Suppressor macrophage treated with lipopolysaccharide for 1 hour (primary cell): ENCODE results near the gene TTC39B.
"Not testable (repeated sequence)": the region's sequence is repeated elsewhere in the genome, so short reads cannot be mapped to it uniquely, and the experiment has no call there.

Source experiments
- DNase-seq, 3 donors: peaks; one replicate each; pipeline ENCODE4 v3.0.0-alpha.2; 2020 to 2022

TTC39B gene

DNA sequence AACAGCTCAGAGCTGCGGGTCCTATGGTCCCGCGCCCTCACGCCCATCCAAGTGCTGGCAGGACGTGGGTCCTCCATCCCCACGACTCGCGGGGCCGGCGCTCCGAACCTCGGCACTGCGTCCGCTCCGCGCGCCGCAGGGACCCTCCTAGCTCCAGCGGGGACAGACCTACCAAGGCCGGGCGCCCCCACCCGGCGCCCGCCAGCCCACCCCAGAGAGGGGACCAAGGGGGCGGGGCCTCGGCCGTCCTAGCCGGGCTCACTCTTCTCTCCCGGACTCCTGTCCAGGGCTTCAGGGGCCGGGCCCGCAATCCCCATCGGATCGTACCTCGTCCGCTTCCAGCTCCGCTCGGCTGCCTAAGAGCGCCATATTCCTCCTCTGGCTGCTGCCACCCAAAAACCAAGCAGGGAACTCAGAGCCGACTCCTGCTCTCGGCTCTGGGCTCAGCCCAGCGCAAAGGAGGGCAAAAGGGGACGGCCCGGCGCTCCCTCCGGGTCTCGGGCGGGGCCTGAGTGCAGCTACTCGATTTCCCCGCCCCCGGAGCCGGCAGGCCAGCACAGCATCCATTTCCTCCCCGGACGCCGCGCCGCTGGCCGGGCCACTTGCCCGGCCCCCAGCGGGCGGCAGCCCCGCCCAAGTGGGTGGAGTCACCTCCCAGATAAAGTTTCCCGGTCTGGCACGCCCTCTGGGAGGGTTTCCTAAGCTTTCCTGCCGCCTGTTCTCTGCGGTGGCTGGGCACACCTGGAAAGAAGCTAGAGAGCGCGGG is at the start of gene TTC39B:
Gene TTC39B (minus strand): TSS at position 460 of the 766 bp plus-strand sequence. CDS start 91 bp downstream, at position 369.
- peak; percentile 97 to 99 (median 98) for DNase-seq

DNA sequence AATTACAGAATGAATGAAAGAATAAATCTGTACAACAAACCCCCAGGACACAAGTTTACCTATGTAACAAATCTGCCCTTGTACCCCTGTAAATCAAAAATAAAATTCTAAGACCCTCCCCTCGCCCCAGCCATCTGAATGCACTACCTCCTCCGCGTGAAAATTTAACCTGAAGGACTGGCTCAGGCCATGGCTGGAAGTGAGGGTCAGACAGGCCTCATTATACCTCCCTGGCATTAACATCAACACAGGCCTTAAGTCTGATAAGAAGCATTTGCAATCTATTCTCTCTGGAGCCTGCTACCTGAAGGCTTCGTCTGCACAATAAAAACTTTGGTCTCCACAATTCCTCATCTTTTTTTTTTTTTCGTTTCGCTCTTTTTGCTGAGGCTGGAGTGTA is 48.7 kb upstream of the TTC39B start:
- DNase-seq: no peak

DNA sequence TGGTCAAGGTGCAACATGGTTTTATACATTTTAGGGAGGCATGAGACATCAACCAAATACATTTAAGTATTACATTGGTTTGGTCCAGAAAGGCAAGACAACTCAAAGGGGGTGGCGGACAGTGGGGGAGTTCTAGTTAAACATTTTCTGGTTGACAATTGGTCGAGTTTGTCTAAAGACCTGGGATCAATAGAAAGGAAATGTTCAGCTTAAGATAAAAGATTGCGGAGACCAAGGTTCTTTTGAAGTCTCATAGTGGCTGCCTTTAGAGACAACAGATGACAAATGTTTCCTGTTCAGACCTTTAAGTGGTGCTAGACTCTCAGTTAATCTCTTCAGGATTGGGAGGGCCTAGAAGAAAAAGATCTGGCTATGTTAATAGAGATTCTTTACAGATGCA is 47.7 kb upstream of the TTC39B start:
- DNase-seq: no peak

DNA sequence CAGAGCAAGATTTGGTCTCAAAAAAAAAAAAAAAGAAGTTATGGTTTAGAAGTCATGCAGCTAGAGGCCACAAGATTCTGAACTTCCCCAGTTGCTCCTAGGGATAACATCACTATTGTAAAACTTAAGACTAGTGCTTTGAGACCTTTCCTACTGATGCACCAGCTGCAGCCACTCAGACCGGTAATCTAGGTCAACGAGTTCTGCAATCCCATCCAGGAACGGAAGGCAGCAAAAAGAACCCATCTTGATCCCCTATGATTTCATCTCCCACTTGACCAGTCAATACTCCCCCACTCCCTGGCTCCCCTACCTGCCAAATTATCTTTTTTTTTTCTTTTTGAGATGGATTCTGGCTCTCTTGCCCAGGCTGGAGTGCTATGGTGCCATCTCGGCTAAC is 46.9 kb upstream of the TTC39B start:
- DNase-seq: peak in 1 of 3 donors; percentile 8

DNA sequence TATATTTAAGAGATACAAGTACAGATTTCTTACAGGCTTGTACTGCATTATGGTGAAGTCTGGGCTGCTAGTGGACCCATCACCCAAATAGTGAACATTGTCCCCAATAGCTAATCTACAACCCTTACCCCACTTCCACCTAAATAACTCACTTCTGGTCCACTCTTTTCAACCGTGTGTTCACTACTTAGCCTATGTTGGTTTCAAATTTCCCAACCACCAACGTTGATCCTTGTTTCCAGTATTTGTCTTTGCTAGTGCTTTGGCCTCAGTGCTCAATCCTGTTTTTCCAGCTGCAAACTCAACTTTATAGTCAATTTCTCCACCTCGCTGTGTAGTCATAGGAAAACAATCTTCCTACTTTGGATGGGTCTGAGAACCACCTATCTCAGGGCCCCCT is 45.3 kb upstream of the TTC39B start:
- no peak for DNase-seq

GRCh38 chr9:15349892-15350761 is 43.1 kb upstream of the TTC39B start:
- peak in 1 of 3 donors; percentile 22 for DNase-seq

- DNase-seq: no peak
Observed at GRCh38 chr9:15346837-15347236, 39.8 kb upstream of the TTC39B start.

DNA sequence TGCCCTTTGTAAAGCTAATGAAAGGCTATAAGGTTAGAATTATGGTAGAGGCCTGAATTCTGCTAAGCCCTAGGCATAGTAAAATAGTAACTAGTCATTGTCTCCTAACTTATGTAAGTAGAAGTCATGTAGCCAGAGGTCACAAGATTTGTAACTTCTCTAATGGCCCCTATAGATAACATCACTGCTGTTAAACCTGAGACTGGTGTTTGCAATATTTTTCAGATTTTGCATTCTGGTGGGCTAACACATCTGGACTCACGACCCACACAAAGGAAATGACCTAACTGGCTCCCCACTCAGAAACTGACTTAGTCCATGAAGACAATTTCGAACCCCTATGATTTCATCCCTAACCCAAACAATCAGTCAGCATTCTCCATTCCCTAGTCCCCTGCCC is 37.2 kb upstream of the TTC39B start:
- DNase-seq: peak in 2 of 3 donors; percentile 22 to 27

- DNase-seq: peak; percentile 53 to 78 (median 70)
Observed at GRCh38 chr9:15333376-15333881, 26.4 kb upstream of the TTC39B start.

DNA sequence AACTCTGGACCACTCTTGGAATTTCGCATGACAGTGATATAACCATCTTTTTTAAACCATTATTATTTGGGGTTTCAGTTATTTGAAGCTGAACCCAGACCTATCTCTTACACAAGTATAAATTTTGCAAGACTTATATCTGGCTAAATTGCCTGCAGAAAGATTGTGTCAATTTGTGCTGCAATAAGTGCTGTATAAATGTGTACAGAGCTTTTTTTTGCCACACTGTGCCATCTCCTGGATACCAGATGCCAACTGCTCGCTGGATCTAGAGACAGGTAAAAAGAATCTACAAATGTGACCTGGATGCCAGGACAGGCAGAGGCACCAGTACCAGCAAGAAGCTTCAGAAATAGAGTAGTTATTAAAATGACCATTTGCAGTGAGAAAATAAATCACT is 25.9 kb upstream of the TTC39B start:
- no peak for DNase-seq

GRCh38 chr9:15329539-15330109 is 22.6 kb upstream of the TTC39B start:
- peak; percentile 24 to 70 (median 56) for DNase-seq

DNA sequence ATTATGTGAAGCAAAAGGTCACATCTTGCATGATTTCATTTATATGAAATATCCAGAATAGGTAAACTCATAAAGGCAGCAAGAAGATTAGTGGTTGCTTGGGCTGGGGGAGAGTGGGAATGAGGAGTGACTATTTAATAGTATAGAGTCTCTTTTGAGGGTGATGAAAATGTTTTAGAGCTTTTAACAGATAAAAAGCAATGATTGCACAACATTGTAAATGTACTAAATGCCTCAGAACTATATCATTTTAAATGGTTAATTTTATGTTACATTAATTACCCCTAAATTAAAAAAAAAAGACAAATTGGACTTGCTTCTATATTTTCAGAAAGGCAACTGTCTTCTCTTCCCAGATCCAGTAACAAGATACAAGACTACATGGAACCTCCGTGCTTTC is 21.9 kb upstream of the TTC39B start:
- no peak for DNase-seq

DNA sequence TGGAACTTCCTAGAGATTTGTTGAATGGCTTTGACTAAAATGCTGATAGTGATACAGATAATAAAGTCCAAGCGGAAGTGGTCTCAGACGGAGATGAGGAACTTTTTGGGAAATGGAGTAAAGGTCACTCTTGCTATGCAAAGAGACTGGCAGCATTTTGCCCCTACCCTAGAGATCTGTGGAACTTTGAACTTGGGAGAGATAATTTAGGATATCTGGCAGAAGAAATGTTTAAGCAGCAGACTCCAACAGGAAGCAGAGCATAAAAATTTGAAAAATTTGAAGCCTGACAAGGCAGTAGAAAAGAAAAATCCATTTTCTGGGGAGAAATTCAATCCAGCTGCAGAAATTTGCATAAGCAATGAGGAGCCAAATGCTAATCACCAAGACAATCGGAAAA is 15.7 kb upstream of the TTC39B start:
- not testable (repeated sequence) for DNase-seq

- DNase-seq: peak in 1 of 3 donors; percentile 4
Observed at GRCh38 chr9:15319661-15320060, 12.6 kb upstream of the TTC39B start.

DNA sequence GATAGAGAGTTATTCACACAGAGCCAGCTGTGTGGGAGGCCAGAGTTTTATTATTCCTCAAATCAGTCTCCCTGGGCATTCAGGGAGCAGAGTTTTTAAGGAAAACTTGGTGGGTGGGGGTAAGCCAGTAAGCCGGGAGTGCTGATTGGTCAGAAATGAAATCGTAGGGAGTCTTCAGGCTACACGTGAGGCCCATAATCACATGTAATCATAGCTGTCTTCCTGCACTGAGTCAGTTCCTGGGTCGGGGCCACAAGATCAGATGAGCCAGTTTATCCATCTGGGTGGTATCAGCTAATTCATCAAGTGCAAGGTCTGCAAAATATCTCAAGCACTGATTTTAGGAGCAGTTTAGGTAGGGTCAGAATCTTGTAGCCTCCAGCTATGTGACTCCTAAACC is 10.8 kb upstream of the TTC39B start:
- DNase-seq: peak in 1 of 3 donors; percentile 20

DNA sequence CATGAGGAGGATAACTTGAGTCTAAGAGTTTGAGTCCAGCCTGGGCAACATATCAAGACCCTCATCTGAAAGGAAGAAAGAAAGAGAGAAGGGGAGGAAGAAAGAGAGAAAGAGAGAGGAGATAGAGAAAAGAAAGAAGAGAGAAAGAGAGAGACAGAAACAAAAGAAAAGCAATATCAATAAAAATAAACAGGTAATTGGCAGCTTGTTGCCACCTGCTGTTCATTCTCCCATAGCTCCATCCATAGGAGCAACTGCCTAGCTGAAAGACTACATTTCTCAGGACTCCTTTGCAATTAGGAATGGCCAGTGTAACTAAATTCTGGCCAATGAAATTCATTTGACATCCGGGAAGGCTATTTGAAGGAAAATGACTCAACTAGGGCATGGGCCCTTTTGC is 4.6 kb upstream of the TTC39B start:
- no peak for DNase-seq

- DNase-seq: no peak
Observed at GRCh38 chr9:15310107-15310850, 3.3 kb upstream of the TTC39B start.

DNA sequence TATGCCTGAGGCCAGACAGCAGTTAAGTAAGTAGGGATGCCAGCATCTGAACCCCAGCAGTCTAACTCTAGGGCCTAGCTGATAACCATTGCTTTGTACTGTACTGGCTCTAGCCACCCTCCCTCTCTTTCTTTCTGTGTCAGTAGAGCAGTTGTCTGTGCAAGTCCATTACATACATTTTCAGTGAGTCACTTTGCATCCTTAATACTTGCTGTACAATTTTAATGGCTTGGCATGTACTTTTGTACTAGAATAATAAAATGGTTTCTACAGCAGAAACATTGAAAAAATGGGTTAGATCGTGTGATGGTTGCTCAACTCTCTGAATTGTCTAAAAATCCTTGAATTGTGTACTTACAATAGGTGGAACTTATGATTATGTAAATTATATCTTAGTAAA is 1.5 kb upstream of the TTC39B start:
- no peak for DNase-seq

DNA sequence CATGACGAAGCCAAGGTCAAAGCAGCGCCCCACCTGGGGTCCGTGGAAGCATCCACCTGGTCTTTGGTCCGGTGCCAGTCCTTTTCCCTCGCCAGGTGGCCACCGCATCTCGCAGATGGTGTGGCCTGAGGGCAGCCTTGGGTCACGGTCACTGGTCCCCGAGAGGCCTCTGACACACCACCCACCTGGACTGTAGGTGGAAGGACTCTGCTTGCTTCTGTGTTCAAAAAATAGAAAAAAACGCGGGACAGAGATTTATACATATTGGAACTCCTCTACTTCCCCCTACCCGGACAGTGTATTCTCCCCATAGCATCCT is 466 bp upstream of the TTC39B start:
- no peak for DNase-seq

GRCh38 chr9:15306068-15306756 is 804 bp downstream of the TTC39B start:
- DNase-seq: peak; percentile 73 to 80 (median 74)

- peak in 2 of 3 donors; percentile 25 to 46 for DNase-seq
Observed at GRCh38 chr9:15305470-15305869, 1.5 kb downstream of the TTC39B start.

GRCh38 chr9:15304632-15305031 is 2.4 kb downstream of the TTC39B start:
- peak in 2 of 3 donors; percentile 19 to 81 for DNase-seq
